Stimulated activated CD4-positive, alpha-beta T cell treated with anti-CD3 and anti-CD28 coated beads, Interleukin-12 subunit alpha, Interleukin-12 subunit beta, amount 100 ng/mL, for 24 hours (primary cell): Measurements from ENCODE around the gene BLVRB.
"Not testable (repeated sequence)": the region's sequence is repeated elsewhere in the genome, so short reads cannot be mapped to it uniquely, and the experiment has no call there.

Experiments
- DNase-seq, 2 experiments: peaks; one replicate each; pipeline ENCODE4 v3.0.0-alpha.2; 2020; ENCODE audit warnings: low read depth in 2 of 2

Gene BLVRB

GRCh38 chr19:40486017-40486416, 20.5 kb upstream of the BLVRB start:
- DNase-seq: no peak

- DNase-seq: not testable (repeated sequence)
These were observed 10.5 kb upstream of the BLVRB start for GRCh38 chr19:40475878-40476644.

GRCh38 chr19:40474737-40475136, 9.2 kb upstream of the BLVRB start:
- DNase-seq: no peak

GRCh38 chr19:40472516-40472915, 7.0 kb upstream of the BLVRB start:
- DNase-seq: no peak

- DNase-seq: no peak
These were observed 5.6 kb upstream of the BLVRB start for GRCh38 chr19:40471111-40471510.

GRCh38 chr19:40469011-40469410, 3.5 kb upstream of the BLVRB start:
- no peak for DNase-seq

GRCh38 chr19:40466985-40467734, 1.6 kb upstream of the BLVRB start, which contains the start of gene SPTBN4:
Gene SPTBN4, plus strand, starts transcription at chr19:40467001. Its CDS starts 5,621 bp downstream, at chr19:40472622.
- no peak for DNase-seq

GRCh38 chr19:40466219-40466984, 857 bp upstream of the BLVRB start:
- DNase-seq: peak; percentile 47 to 55

- no peak for DNase-seq
These were observed 454 bp downstream of the BLVRB start for GRCh38 chr19:40465025-40465556.

GRCh38 chr19:40464059-40465024, 1.2 kb downstream of the BLVRB start:
- peak; percentile 40 to 82 for DNase-seq

- DNase-seq: not testable (repeated sequence)
These were observed 1.9 kb downstream of the BLVRB start for GRCh38 chr19:40463587-40464037.

- no peak for DNase-seq
These were observed 3.8 kb downstream of the BLVRB start for GRCh38 chr19:40461669-40462221.

GRCh38 chr19:40460185-40460584, 5.4 kb downstream of the BLVRB start:
- DNase-seq: no peak

GRCh38 chr19:40458597-40458974, 7.0 kb downstream of the BLVRB start:
- no peak for DNase-seq

GRCh38 chr19:40457953-40458596, 7.5 kb downstream of the BLVRB start:
- no peak for DNase-seq

- DNase-seq: no peak
These were observed 8.5 kb downstream of the BLVRB start for GRCh38 chr19:40457048-40457447.

- not testable (repeated sequence) for DNase-seq
These were observed 11.6 kb downstream of the BLVRB start for GRCh38 chr19:40453943-40454342.

- no peak for DNase-seq
These were observed 12.3 kb downstream of the BLVRB start for GRCh38 chr19:40453151-40453735.

GRCh38 chr19:40452016-40452415, 13.5 kb downstream of the BLVRB start:
- DNase-seq: no peak

- no peak for DNase-seq
These were observed 14.9 kb downstream of the BLVRB start for GRCh38 chr19:40450664-40451063.
